H1 (cell line): ENCODE measurements around the gene ARMC9. TPM values are rescaled to one million over a fixed set of nuclear protein-coding genes. Genes with fewer than 3 reads are reported as not detected.

Experiments
- CTCF ChIA-PET: fragments of 300-600 bp; sonication (Branson Sonifier 250); formaldehyde crosslinking; loops from one replicate; lab custom pipeline; 2021; ENCODE audit not compliant: partially characterized antibody; lab: Charles Lee
- POLR2A ChIA-PET: fragments of 300-600 bp; sonication (Branson Sonifier 250); formaldehyde crosslinking; loops from one replicate; lab custom pipeline; 2021; ENCODE audit warnings: inconsistent platforms; ENCODE audit not compliant: partially characterized antibody; lab: Charles Lee
- DNase-seq, 2 experiments: peaks; one replicate each; pipeline versions ENCODE4 v3.0.0 to v3.0.0-alpha.2; 2010 to 2022; ENCODE audit warnings: low spot score in 2 of 2, low read depth in 1 of 2, mixed read lengths in 1 of 2
- FAIRE-seq: peaks from 2 replicates; lab custom pipeline; 2011; peaks lifted over from hg19 to GRCh38; lab: Jason Lieb, UNC
- H2AFZ ChIP-seq: 2 replicates; pipeline ENCODE4 v1.8.1; 2012; ENCODE audit warnings: low read length, inconsistent platforms
- H2AK5ac ChIP-seq: 2 replicates; pipeline ENCODE4 v1.6.1; 2013; ENCODE audit warnings: low read depth, low read length
- H2BK120ac ChIP-seq: replicated peaks from 2 replicates; pipeline ENCODE3; 2013; ENCODE audit warnings: low read depth, low read length, inconsistent platforms
- H2BK12ac ChIP-seq: 2 replicates; pipeline ENCODE4 v1.6.1; 2013; ENCODE audit warnings: low read depth, low read length
- H2BK15ac ChIP-seq: 2 replicates; pipeline ENCODE4 v1.6.1; 2013; ENCODE audit warnings: low read length
- H2BK20ac ChIP-seq: 2 replicates; pipeline ENCODE4 v1.6.1; 2013; ENCODE audit warnings: low read length
- H2BK5ac ChIP-seq: 2 replicates; pipeline ENCODE4 v1.6.1; 2013; ENCODE audit warnings: low read depth, low read length
- H3K14ac ChIP-seq: 2 replicates; pipeline ENCODE4 v1.6.1; 2013; ENCODE audit warnings: inconsistent platforms; ENCODE audit not compliant: insufficient read length
- H3K18ac ChIP-seq: 2 replicates; pipeline ENCODE4 v1.6.1; 2013; ENCODE audit warnings: low read length; ENCODE audit errors: extremely low read depth
- H3K23ac ChIP-seq: 2 replicates; pipeline ENCODE4 v1.6.1; 2013; ENCODE audit warnings: inconsistent platforms; ENCODE audit not compliant: insufficient read length
- H3K23me2 ChIP-seq: 2 replicates; pipeline ENCODE4 v1.6.1; 2013; ENCODE audit warnings: low read depth, low read length
- H3K27ac ChIP-seq: 2 replicates; pipeline ENCODE4 v1.6.1; 2011; ENCODE audit warnings: low read depth, low read length, inconsistent platforms
- H3K27me3 ChIP-seq, 4 experiments: replicated peaks in 1 of 4; 1 replicate in 1 of 4; 2 replicates in 3 of 4; pipeline versions ENCODE4 v1.6.1 to v1.8.1; 2011 to 2013; ENCODE audit warnings: low read length in 3 of 4, mild to moderate bottlenecking in 3 of 4, inconsistent platforms in 2 of 4, mixed read lengths in 2 of 4, moderate library complexity in 1 of 4; ENCODE audit not compliant: control insufficient read depth in 3 of 4, insufficient read depth in 3 of 4; ENCODE audit errors: extremely low read depth in 1 of 4
- H3K36me3 ChIP-seq, 4 experiments: 2 replicates each; pipeline versions ENCODE4 v1.6.1 to v1.8.1; 2011 to 2013; ENCODE audit warnings: mild to moderate bottlenecking in 4 of 4, low read length in 3 of 4, moderate library complexity in 2 of 4, control low read depth in 1 of 4, inconsistent platforms in 1 of 4; ENCODE audit not compliant: insufficient read depth in 4 of 4, control insufficient read depth in 2 of 4
- H3K4ac ChIP-seq: replicated peaks from 2 replicates; pipeline ENCODE3; 2013; ENCODE audit warnings: low read length, low read depth, mixed read lengths, inconsistent platforms; ENCODE audit not compliant: insufficient read length
- H3K4me1 ChIP-seq, 4 experiments: replicated peaks in 1 of 4; 1 replicate in 1 of 4; 2 replicates in 3 of 4; pipeline versions ENCODE4 v1.6.1 to v1.8.1; 2011 to 2013; ENCODE audit warnings: low read length in 3 of 4, inconsistent platforms in 2 of 4, mixed read lengths in 1 of 4; ENCODE audit not compliant: insufficient read depth in 4 of 4, control insufficient read depth in 3 of 4
- H3K4me2 ChIP-seq, 2 experiments: 2 replicates each; pipeline versions ENCODE4 v1.6.1 to v1.8.1; 2011 to 2013; ENCODE audit warnings: low read depth in 2 of 2, low read length in 2 of 2, control low read depth in 1 of 2, inconsistent platforms in 1 of 2, mild to moderate bottlenecking in 1 of 2; ENCODE audit not compliant: insufficient read depth in 1 of 2
- H3K4me3 ChIP-seq, 4 experiments: fragments of 200-600, 300-600 bp in 1 of 4; sonication (generic), shearing (Covaris generic), sonication (Bioruptor Twin) in 1 of 4; 2 replicates each; pipeline versions ENCODE4 v1.5.1 to v1.8.1; 2011 to 2016; ENCODE audit warnings: low read length in 4 of 4, low read depth in 3 of 4, control low read depth in 2 of 4, inconsistent platforms in 2 of 4, mild to moderate bottlenecking in 2 of 4, mixed read lengths in 1 of 4, moderate library complexity in 1 of 4; ENCODE audit not compliant: insufficient read depth in 2 of 4; ENCODE audit errors: extremely low read depth in 1 of 4
- H3K56ac ChIP-seq: replicated peaks from 2 replicates; pipeline ENCODE3; 2013; ENCODE audit warnings: low read depth, mild to moderate bottlenecking, mixed read lengths, low read length, inconsistent platforms; ENCODE audit not compliant: insufficient read length
- H3K79me1 ChIP-seq: 2 replicates; pipeline ENCODE4 v1.6.1; 2013; ENCODE audit warnings: low read depth, low read length, control low read depth
- H3K79me2 ChIP-seq, 2 experiments: 2 replicates each; pipeline versions ENCODE4 v1.6.1 to v1.8.1; 2012 to 2013; ENCODE audit warnings: low read length in 2 of 2, mild to moderate bottlenecking in 2 of 2, inconsistent platforms in 1 of 2; ENCODE audit not compliant: insufficient read depth in 2 of 2, control insufficient read depth in 1 of 2
- H3K9ac ChIP-seq, 4 experiments: replicated peaks in 1 of 4; 1 replicate in 1 of 4; 2 replicates in 3 of 4; pipeline versions ENCODE4 v1.6.1 to v1.8.1; 2011 to 2013; ENCODE audit warnings: low read depth in 3 of 4, low read length in 3 of 4, control low read depth in 2 of 4, mild to moderate bottlenecking in 2 of 4, moderate library complexity in 2 of 4, inconsistent platforms in 1 of 4; ENCODE audit errors: extremely low read depth in 1 of 4
- H3K9me3 ChIP-seq, 2 experiments: 2 replicates each; pipeline versions ENCODE4 v1.6.1 to v1.8.1; 2012 to 2013; ENCODE audit warnings: mild to moderate bottlenecking in 2 of 2, moderate library complexity in 2 of 2, control low read depth in 1 of 2, inconsistent platforms in 1 of 2, low read depth in 1 of 2, low read length in 1 of 2, mixed read lengths in 1 of 2; ENCODE audit not compliant: insufficient read depth in 2 of 2
- H4K20me1 ChIP-seq, 2 experiments: replicated peaks in 1 of 2; 2 replicates each; pipeline versions ENCODE3 to v1.8.1; 2011 to 2013; ENCODE audit warnings: inconsistent platforms in 2 of 2, low read length in 2 of 2, mild to moderate bottlenecking in 1 of 2; ENCODE audit not compliant: insufficient read depth in 2 of 2, control insufficient read depth in 1 of 2
- H4K5ac ChIP-seq: 2 replicates; pipeline ENCODE4 v1.6.1; 2013; ENCODE audit warnings: low read length, low read depth, mixed read lengths, inconsistent platforms; ENCODE audit not compliant: insufficient read length
- H4K8ac ChIP-seq: 2 replicates; pipeline ENCODE4 v1.8.0; 2013; ENCODE audit warnings: mild to moderate bottlenecking, moderate library complexity, low read length, inconsistent platforms; ENCODE audit not compliant: insufficient read depth; ENCODE audit errors: extremely low read depth
- H4K91ac ChIP-seq: replicated peaks from 2 replicates; pipeline ENCODE3; 2013; ENCODE audit warnings: low read length, mixed read lengths, inconsistent platforms; ENCODE audit not compliant: insufficient read length
- BCL11A ChIP-seq, 2 experiments: IDR thresholded peaks; one replicate each; pipeline ENCODE4 v1.6.1; 2011; ENCODE audit warnings: low read depth in 2 of 2, low read length in 2 of 2, mild to moderate bottlenecking in 2 of 2
- RNF2 ChIP-seq: fragments of 200-900, 300-1000 bp; sonication (generic); IDR thresholded peaks from 2 replicates; pipeline ENCODE4 v1.7.1; 2016; ENCODE audit warnings: borderline replicate concordance, low read depth, mild to moderate bottlenecking, antibody characterized with exemption, low read length; ENCODE audit not compliant: poor library complexity, severe bottlenecking; ENCODE audit errors: missing control alignments
- RXRA ChIP-seq: IDR thresholded peaks from 2 replicates; pipeline ENCODE4 v1.6.1; 2011; ENCODE audit warnings: low read depth, mild to moderate bottlenecking, low read length, moderate library complexity; ENCODE audit not compliant: insufficient read depth
- ZNF274 ChIP-seq: IDR thresholded peaks from 2 replicates; pipeline ENCODE4 v1.7.0; 2012; ENCODE audit warnings: low read length, borderline replicate concordance; ENCODE audit errors: extremely low read depth
- WGBS, 2 experiments: shearing (Covaris generic) in 1 of 2; methylation state at CpG; one replicate each; pipeline versions ENCODE4 v1.1.6 to v1.1.7; 2013 to 2015; ENCODE audit warnings: low lambda C conversion rate in 2 of 2, mixed read lengths in 2 of 2, inconsistent platforms in 1 of 2, low coverage in 1 of 2, missing lambda C conversion rate in 1 of 2; ENCODE audit not compliant: insufficient replicate concordance in 2 of 2, insufficient coverage in 1 of 2, insufficient read length in 1 of 2; ENCODE audit errors: extremely low coverage in 1 of 2, missing lambda C conversion rate in 1 of 2; 5-methylcytosine and 5-hydroxymethylcytosine counted together
- polyA plus RNA-seq, 7 experiments: library from polyadenylated mRNA; depleted of rRNA in 3 of 7; stranded (reverse) in 5 of 7; unstranded in 2 of 7; fragments of >200 nt in 5 of 7; fragments of 200-250 nt in 2 of 7; gene quantifications; 1 replicate in 5 of 7; 2 replicates in 1 of 7; 4 replicates in 1 of 7; pipeline versions ENCODE4 v1.2.1 to v1.2.3, GENCODE V29; 2011 to 2013; ENCODE audit warnings: missing spikeins in 2 of 7, mixed read lengths in 2 of 7
- total RNA-seq: library from RNA; stranded (reverse); fragmentation: NEBNext Ultra II Directional; extraction: Animal tissue kit (Norgen Biotek cat#: 25700); gene quantifications from 2 replicates; pipeline ENCODE4 v1.2.1, GENCODE V29; 2021

Gene ARMC9
- total and polyA plus RNA-seq, 2 of the 8 experiments (the other 6 are each of a cell fraction or from before 2014, with no cell fraction given) = 23.2 to 36.1 TPM

- Histone ChIP-seq H3K18ac (no peak overlapping the region), H2BK20ac (no peak overlapping the region), H2AK5ac (no peak overlapping the region), H3K36me3 (peaks cover 0 to 15% (median 4%) of the 10 kb centered on the region in 4 experiments; a peak in 4 of 8 replicates), H4K8ac (no peak overlapping the region), H2BK5ac (no peak overlapping the region), H3K4me1 (peaks cover 3 to 8% (median 6%) of the 10 kb centered on the region in 4 experiments; a peak in 6 of 7 replicates), H2BK15ac (no peak overlapping the region), H3K27me3 (no peaks in the 10 kb centered on the region), H3K56ac (no peak overlapping the region), H4K20me1 (no peaks in the 10 kb centered on the region), H2BK12ac (no peak overlapping the region), H3K79me2 (no peaks in the 10 kb centered on the region), H3K9ac (no peak overlapping the region), H3K14ac (no peak overlapping the region), H2BK120ac (no peak overlapping the region), H3K4me2 (no peak overlapping the region), H3K9me3 (no peaks in the 10 kb centered on the region), H3K23ac (no peak overlapping the region), H3K23me2 (no peaks in the 10 kb centered on the region), H3K27ac (no peak overlapping the region), H3K4me3 (no peak overlapping the region), H4K5ac (no peak overlapping the region), H4K91ac (no peak overlapping the region), H3K4ac (no peak overlapping the region), H3K79me1 (no peaks in the 10 kb centered on the region), H2AFZ (no peak overlapping the region)
- FAIRE-seq (no peak), DNase-seq (no peak)
- ChIA-PET CTCF (interaction anchor here (1.0 to 1.3 kb wide), 2 partner anchors 13 to 74 kb away, joined by 3 read pairs; no protein-coding TSS in a partner anchor), POLR2A (interaction anchor here (0.7 kb wide), 1 partner anchor 13 kb away, joined by 3 read pairs; no protein-coding TSS in a partner anchor)
- 90% methylated on average over 11 of the region's 11 CpGs; no CpG with 5 or more reads in 1 of the 2 experiments for WGBS, 2 experiments
- TF ChIP-seq RXRA (no peak), ZNF274 (no peak), RNF2 (no peak), BCL11A (IDR thresholded peaks at IDR 0.05; ENCODE audit: low read depth in 2 of 2, low read length in 2 of 2) (no peak)
Observed at GRCh38 chr2:231177156-231178025, 21.0 kb upstream of the ARMC9 start.
